ENCODE measurements around the gene FLT3LG.
"Not testable (repeated sequence)": the region's sequence is repeated elsewhere in the genome, so short reads cannot be mapped to it uniquely, and the experiment has no call there.

The FLT3LG gene

GRCh38 chr19:49463960-49464740, 9.9 kb upstream of the FLT3LG start:
- no peak for DNase-seq

GRCh38 chr19:49465371-49465770, 8.6 kb upstream of the FLT3LG start:
- no peak for DNase-seq

GRCh38 chr19:49468199-49468598, 5.8 kb upstream of the FLT3LG start:
- no peak for DNase-seq

- DNase-seq, result no peak
These were observed 5.1 kb upstream of the FLT3LG start for GRCh38 chr19:49468746-49469447.

GRCh38 chr19:49469828-49470614, 4.0 kb upstream of the FLT3LG start:
- no peak for DNase-seq

GRCh38 chr19:49470615-49470978, 3.4 kb upstream of the FLT3LG start:
- DNase-seq, result no peak

- no peak for DNase-seq
These were observed 1.1 kb upstream of the FLT3LG start for GRCh38 chr19:49472936-49473335.

- not testable (repeated sequence) for DNase-seq
These were observed 531 bp upstream of the FLT3LG start for GRCh38 chr19:49473501-49473867.

- DNase-seq, result no peak
These were observed 518 bp downstream of the FLT3LG start for GRCh38 chr19:49474542-49474924.

GRCh38 chr19:49475191-49475917, 1.3 kb downstream of the FLT3LG start:
- no peak for DNase-seq

- DNase-seq, result no peak
These were observed 2.2 kb downstream of the FLT3LG start for GRCh38 chr19:49475995-49476880.

GRCh38 chr19:49479975-49480628, 6.1 kb downstream of the FLT3LG start:
- DNase-seq, result no peak

- no peak for DNase-seq
These were observed 7.1 kb downstream of the FLT3LG start for GRCh38 chr19:49481020-49481683.

- no peak for DNase-seq
These were observed 12.2 kb downstream of the FLT3LG start for GRCh38 chr19:49486232-49486631.

GRCh38 chr19:49486710-49487276, 12.8 kb downstream of the FLT3LG start:
- DNase-seq, result no peak

GRCh38 chr19:49487277-49488045, 13.4 kb downstream of the FLT3LG start, which contains the start of gene RPL13A:
Gene RPL13A, plus strand, starts transcription at chr19:49487608. Its CDS starts 22 bp downstream, at chr19:49487630.
- DNase-seq, result peak; percentile 83 to 98

GRCh38 chr19:49488046-49488862, 14.2 kb downstream of the FLT3LG start:
- DNase-seq, result no peak

GRCh38 chr19:49488863-49489537, 15.0 kb downstream of the FLT3LG start:
- no peak for DNase-seq
